CD14-positive monocyte (primary cell): Measurements from ENCODE around the gene IPPK. TPM values are rescaled to one million over a fixed set of nuclear protein-coding genes. Genes with fewer than 3 reads are reported as not detected.

Experiments
- DNase-seq, 3 donors: peaks; one replicate each; pipeline ENCODE4 v3.0.0-alpha.2; 2011 to 2022
- H2AFZ ChIP-seq: 2 replicates; pipeline ENCODE4 v1.6.0; 2012; ENCODE audit warnings: mild to moderate bottlenecking, low read depth, low read length, inconsistent platforms; ENCODE audit not compliant: insufficient read depth, poor library complexity, severe bottlenecking
- H3K27ac ChIP-seq, 2 donors: 1 replicate in 1 of 2; 2 replicates in 1 of 2; pipeline ENCODE4 v1.5.1; 2012 to 2013; ENCODE audit warnings: low read length in 2 of 2, control low read depth in 1 of 2, inconsistent platforms in 1 of 2, low read depth in 1 of 2, mild to moderate bottlenecking in 1 of 2
- H3K27me3 ChIP-seq, 2 donors: one replicate each; pipeline versions ENCODE4 v1.6.0 to v1.6.1; 2011 to 2013; ENCODE audit warnings: low read length in 2 of 2; ENCODE audit not compliant: control insufficient read depth in 2 of 2, insufficient read depth in 2 of 2
- H3K36me3 ChIP-seq, 2 donors: replicated peaks in 1 of 2; 1 replicate in 1 of 2; 2 replicates in 1 of 2; pipeline versions ENCODE4 v1.5.1 to v1.6.1; 2012 to 2013; ENCODE audit warnings: low read length in 2 of 2, control low read depth in 1 of 2, inconsistent platforms in 1 of 2, mild to moderate bottlenecking in 1 of 2; ENCODE audit not compliant: insufficient read depth in 2 of 2, control insufficient read depth in 1 of 2
- H3K4me1 ChIP-seq, 2 donors: 1 replicate in 1 of 2; 2 replicates in 1 of 2; pipeline versions ENCODE4 v1.5.1 to v1.6.1; 2012 to 2013; ENCODE audit warnings: low read length in 2 of 2, control low read depth in 1 of 2, inconsistent platforms in 1 of 2, mild to moderate bottlenecking in 1 of 2, moderate library complexity in 1 of 2; ENCODE audit not compliant: insufficient read depth in 2 of 2, control insufficient read depth in 1 of 2
- H3K4me2 ChIP-seq: replicated peaks from 2 replicates; pipeline ENCODE3; 2012; ENCODE audit warnings: low read length, moderate library complexity, mild to moderate bottlenecking; ENCODE audit not compliant: poor library complexity, severe bottlenecking; ENCODE audit errors: extremely low read depth
- H3K4me3 ChIP-seq, 3 experiments: fragments of 200-600 bp in 1 of 3; sonication (generic) in 1 of 3; replicated peaks in 1 of 3; 1 replicate in 2 of 3; 2 replicates in 1 of 3; pipeline ENCODE4 v1.5.1; 2011 to 2013; ENCODE audit warnings: low read length in 3 of 3, mild to moderate bottlenecking in 3 of 3, control low read depth in 2 of 3, low read depth in 2 of 3, inconsistent platforms in 1 of 3, moderate library complexity in 1 of 3
- H3K79me2 ChIP-seq: 2 replicates; pipeline ENCODE4 v1.6.0; 2012; ENCODE audit warnings: mild to moderate bottlenecking, control low read depth, inconsistent platforms, low read length, moderate library complexity; ENCODE audit not compliant: insufficient read depth
- H3K9ac ChIP-seq: 2 replicates; pipeline ENCODE4 v1.6.0; 2017; ENCODE audit warnings: low read length, mild to moderate bottlenecking; ENCODE audit not compliant: insufficient read depth, poor library complexity, severe bottlenecking
- H3K9me3 ChIP-seq, 2 donors: replicated peaks in 1 of 2; 1 replicate in 1 of 2; 2 replicates in 1 of 2; pipeline versions ENCODE4 v1.5.1 to v1.6.1; 2012 to 2013; ENCODE audit warnings: low read length in 2 of 2, control low read depth in 1 of 2; ENCODE audit not compliant: control insufficient read depth in 1 of 2, insufficient read depth in 1 of 2
- H4K20me1 ChIP-seq: 2 replicates; pipeline ENCODE4 v1.6.0; 2012; ENCODE audit warnings: mild to moderate bottlenecking, low read length, control low read depth, moderate library complexity; ENCODE audit not compliant: insufficient read depth
- H3K27ac Mint-ChIP-seq, 7 donors: one replicate each; pipeline ENCODE4 v1.8.0; 2020; ENCODE audit warnings: mild to moderate bottlenecking in 7 of 7, mixed read lengths in 7 of 7, moderate library complexity in 6 of 7, inconsistent platforms in 2 of 7
- H3K27me3 Mint-ChIP-seq, 3 donors: one replicate each; pipeline ENCODE4 v1.8.0; 2021 to 2022; ENCODE audit warnings: low read depth in 3 of 3, mild to moderate bottlenecking in 3 of 3, mixed read lengths in 3 of 3, moderate library complexity in 3 of 3, inconsistent platforms in 1 of 3
- H3K36me3 Mint-ChIP-seq, 2 donors: one replicate each; pipeline ENCODE4 v1.8.0; 2020; ENCODE audit warnings: mixed read lengths in 2 of 2, inconsistent platforms in 1 of 2, mild to moderate bottlenecking in 1 of 2
- H3K4me1 Mint-ChIP-seq: one replicate; pipeline ENCODE4 v1.8.0; 2020; ENCODE audit warnings: mild to moderate bottlenecking, mixed read lengths
- H3K4me3 Mint-ChIP-seq, 2 donors: one replicate each; pipeline ENCODE4 v1.8.0; 2020; ENCODE audit warnings: mild to moderate bottlenecking in 2 of 2, mixed read lengths in 2 of 2, moderate library complexity in 1 of 2
- H3K9me3 Mint-ChIP-seq, 7 donors: one replicate each; pipeline ENCODE4 v1.8.0; 2020 to 2022; ENCODE audit warnings: mixed read lengths in 7 of 7, mild to moderate bottlenecking in 6 of 7, moderate library complexity in 6 of 7, inconsistent platforms in 2 of 7
- WGBS: methylation state at CpG from one replicate; pipeline ENCODE4 v1.1.5; 2013; ENCODE audit warnings: missing lambda C conversion rate; ENCODE audit not compliant: insufficient coverage; 5-methylcytosine and 5-hydroxymethylcytosine counted together
- intact Hi-C, 2 donors: fragments of 100-400 bp; cut with micrococcal nuclease; formaldehyde crosslinking; loops; one replicate each; pipeline versions ENCODE4 v1.15.0 to v1.15.1; 2023
- polyA plus RNA-seq, 3 donors: library from polyadenylated mRNA; depleted of rRNA in 1 of 3; unstranded in 2 of 3; stranded (reverse) in 1 of 3; fragments of 300-500 nt in 2 of 3; fragments of >200 nt in 1 of 3; fragmentation: Illumina TruSeq in 2 of 3; gene quantifications; 1 replicate in 2 of 3; 2 replicates in 1 of 3; pipeline ENCODE4 v1.2.3, GENCODE V29; 2012 to 2021
- TF ChIP-seq, protein P1 (sequence below): fragments of 200-600 bp; IDR thresholded peaks from one replicate; pipeline ENCODE4 v1.8.0; 2022; ENCODE audit warnings: antibody characterized with exemption, mild to moderate bottlenecking

The IPPK gene
- polyA plus RNA-seq, 3 donors, result 1.9 to 11.6 (median 3.2) TPM

DNA sequence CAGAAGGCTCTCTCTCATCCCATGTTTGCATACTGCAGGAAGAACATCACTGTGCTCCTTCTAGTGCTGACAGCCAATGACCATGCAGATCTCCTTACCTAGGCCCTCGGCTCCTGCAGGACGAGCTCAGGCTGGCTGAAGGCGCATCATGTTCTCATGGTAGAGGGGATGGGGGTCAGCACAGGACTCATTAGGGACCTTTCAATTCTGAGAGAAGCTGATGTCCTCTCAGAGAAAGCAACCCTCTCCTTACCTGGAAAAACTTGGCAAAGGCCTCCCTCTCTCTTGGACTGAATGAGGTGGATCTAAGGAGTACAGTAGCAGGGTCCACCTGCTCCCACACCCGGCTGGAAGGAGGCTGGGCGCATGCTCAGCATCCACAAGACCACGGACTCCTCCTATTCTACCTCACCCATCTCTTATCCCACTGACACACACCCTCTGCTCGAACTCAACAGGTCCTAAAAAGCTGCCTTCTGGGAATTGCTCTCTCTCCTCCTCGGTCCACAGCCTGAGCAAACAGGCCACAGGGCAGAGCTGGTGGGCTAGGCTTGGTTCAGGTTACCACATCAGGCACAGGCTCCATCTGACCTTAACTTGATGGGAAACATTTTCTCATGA is 2.9 kb downstream of the IPPK start:
- Histone ChIP-seq H3K79me2 (peaks cover 91% of the 10 kb centered on the region), H3K4me3 (no peak overlapping the region), H2AFZ (no peak overlapping the region), H3K9ac (no peak overlapping the region), H3K9me3 (no peaks in the 10 kb centered on the region), H3K36me3 (peaks cover 8 to 44% of the 10 kb centered on the region in 2 donors), H3K4me2 (no peak overlapping the region), H3K27me3 (no peaks in the 10 kb centered on the region), H4K20me1 (peaks cover 25% of the 10 kb centered on the region), H3K4me1 (peaks cover 13 to 23% of the 10 kb centered on the region in 2 donors), H3K27ac (no peak overlapping the region)
- Mint-ChIP-seq H3K4me1 (peaks cover 32% of the 10 kb centered on the region), H3K9me3 (peaks cover 0 to 2% (median 0%) of the 10 kb centered on the region in 7 donors), H3K36me3 (peaks cover 20 to 29% of the 10 kb centered on the region in 2 donors), H3K27me3 (no peaks in the 10 kb centered on the region), H3K4me3 (no peak overlapping the region), H3K27ac (peak overlapping the region in 3 of 7 donors; percentile 1 to 72 (median 14))
- WGBS, result 96% methylated on average over 5 of the region's 8 CpGs
- TF ChIP-seq, protein P1, sequence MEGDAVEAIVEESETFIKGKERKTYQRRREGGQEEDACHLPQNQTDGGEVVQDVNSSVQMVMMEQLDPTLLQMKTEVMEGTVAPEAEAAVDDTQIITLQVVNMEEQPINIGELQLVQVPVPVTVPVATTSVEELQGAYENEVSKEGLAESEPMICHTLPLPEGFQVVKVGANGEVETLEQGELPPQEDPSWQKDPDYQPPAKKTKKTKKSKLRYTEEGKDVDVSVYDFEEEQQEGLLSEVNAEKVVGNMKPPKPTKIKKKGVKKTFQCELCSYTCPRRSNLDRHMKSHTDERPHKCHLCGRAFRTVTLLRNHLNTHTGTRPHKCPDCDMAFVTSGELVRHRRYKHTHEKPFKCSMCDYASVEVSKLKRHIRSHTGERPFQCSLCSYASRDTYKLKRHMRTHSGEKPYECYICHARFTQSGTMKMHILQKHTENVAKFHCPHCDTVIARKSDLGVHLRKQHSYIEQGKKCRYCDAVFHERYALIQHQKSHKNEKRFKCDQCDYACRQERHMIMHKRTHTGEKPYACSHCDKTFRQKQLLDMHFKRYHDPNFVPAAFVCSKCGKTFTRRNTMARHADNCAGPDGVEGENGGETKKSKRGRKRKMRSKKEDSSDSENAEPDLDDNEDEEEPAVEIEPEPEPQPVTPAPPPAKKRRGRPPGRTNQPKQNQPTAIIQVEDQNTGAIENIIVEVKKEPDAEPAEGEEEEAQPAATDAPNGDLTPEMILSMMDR, result no peak
- no peak for DNase-seq
- intact Hi-C loops, result no loop called here

DNA sequence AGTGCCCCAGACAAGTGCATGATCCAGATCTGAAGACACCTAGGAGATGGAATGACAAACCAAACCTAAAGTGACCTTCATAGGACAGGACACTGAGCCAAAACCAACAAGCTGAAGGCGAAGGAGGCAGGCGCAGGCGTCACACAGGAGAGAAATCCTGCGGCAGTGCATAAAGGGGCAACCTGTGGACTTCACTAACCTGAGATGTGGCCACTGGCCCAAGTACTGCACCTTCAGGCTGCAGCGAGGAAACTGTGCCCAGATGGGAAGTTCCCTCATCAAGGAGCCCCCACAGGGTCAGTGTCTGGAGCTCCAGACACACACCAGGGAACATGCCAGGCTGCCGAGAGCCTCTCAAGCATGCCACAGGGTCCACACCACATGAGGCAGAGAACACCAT is 3.7 kb downstream of the IPPK start:
- Histone ChIP-seq H3K4me3 (no peak overlapping the region), H2AFZ (no peak overlapping the region), H3K79me2 (peaks cover 96% of the 10 kb centered on the region), H3K9ac (no peak overlapping the region), H3K4me2 (no peak overlapping the region), H3K27me3 (no peaks in the 10 kb centered on the region), H3K36me3 (peaks cover 8 to 49% of the 10 kb centered on the region in 2 donors), H3K27ac (no peak overlapping the region), H3K9me3 (no peaks in the 10 kb centered on the region), H4K20me1 (peaks cover 33% of the 10 kb centered on the region), H3K4me1 (peaks cover 13 to 20% of the 10 kb centered on the region in 2 donors)
- Mint-ChIP-seq H3K27me3 (no peaks in the 10 kb centered on the region), H3K4me1 (peaks cover 29% of the 10 kb centered on the region), H3K36me3 (peaks cover 26 to 34% of the 10 kb centered on the region in 2 donors), H3K4me3 (no peak overlapping the region), H3K9me3 (peaks cover 0 to 2% (median 0%) of the 10 kb centered on the region in 7 donors), H3K27ac (peak overlapping the region in 2 of 7 donors; percentile 44 to 66)
- no peak for DNase-seq
- TF ChIP-seq, protein P1, result no peak
- intact Hi-C loops, result no loop called here
- WGBS, result 98% methylated on average over 6 of the region's 6 CpGs
